Esophagus muscularis mucosa (tissue), 4 donors: ENCODE data around the gene RAB11FIP3.

ENCODE experiments used
- EP300 ChIP-seq: sonication (generic); formaldehyde crosslinking; IDR thresholded peaks from one replicate; pipeline ENCODE4 v1.6.1; 2017; ENCODE audit warnings: antibody characterized with exemption
- POLR2A ChIP-seq: fragments of 450-650 bp; IDR thresholded peaks from one replicate; pipeline ENCODE4 v1.6.1; 2017; ENCODE audit warnings: antibody characterized with exemption, moderate library complexity, mild to moderate bottlenecking, low read depth
- POLR2AphosphoS5 ChIP-seq, 2 donors: sonication (generic); formaldehyde crosslinking; IDR thresholded peaks; one replicate each; pipeline ENCODE4 v1.6.1; 2017; ENCODE audit warnings: antibody characterized with exemption in 2 of 2
- TF ChIP-seq, protein P1 (sequence below), 3 experiments: fragments of 200-600 bp in 2 of 3; fragments of 450-650 bp in 1 of 3; sonication (generic) in 2 of 3; IDR thresholded peaks; one replicate each; pipeline ENCODE4 v1.5.1; 2017 to 2019; ENCODE audit warnings: antibody characterized with exemption in 3 of 3, mild to moderate bottlenecking in 2 of 3, moderate library complexity in 1 of 3

DNA sequence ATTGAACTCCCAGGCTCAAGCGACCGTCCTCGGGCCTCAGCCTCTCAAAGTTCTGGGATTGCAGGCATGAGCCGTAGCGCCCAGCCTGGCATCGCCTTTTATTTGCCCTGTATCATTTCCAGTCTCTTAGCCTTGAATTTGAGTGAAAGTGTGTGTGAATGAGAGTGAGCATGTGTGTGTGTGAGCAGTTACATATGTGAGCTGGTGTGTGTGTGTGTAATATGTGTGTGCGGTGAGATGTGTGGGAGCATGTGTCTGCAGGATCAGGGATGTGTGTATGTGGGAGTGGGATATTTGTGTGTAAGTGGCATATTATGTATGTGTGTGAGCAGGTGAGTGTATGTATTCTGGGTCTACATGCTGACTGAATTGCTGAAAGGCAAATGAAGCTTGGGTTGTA lies 5.5 kb downstream of the RAB11FIP3 start:
- TF ChIP-seq POLR2A (no peak), POLR2AphosphoS5 (IDR thresholded peaks at IDR 0.05) (no peak), EP300 (no peak)
- TF ChIP-seq, protein P1, sequence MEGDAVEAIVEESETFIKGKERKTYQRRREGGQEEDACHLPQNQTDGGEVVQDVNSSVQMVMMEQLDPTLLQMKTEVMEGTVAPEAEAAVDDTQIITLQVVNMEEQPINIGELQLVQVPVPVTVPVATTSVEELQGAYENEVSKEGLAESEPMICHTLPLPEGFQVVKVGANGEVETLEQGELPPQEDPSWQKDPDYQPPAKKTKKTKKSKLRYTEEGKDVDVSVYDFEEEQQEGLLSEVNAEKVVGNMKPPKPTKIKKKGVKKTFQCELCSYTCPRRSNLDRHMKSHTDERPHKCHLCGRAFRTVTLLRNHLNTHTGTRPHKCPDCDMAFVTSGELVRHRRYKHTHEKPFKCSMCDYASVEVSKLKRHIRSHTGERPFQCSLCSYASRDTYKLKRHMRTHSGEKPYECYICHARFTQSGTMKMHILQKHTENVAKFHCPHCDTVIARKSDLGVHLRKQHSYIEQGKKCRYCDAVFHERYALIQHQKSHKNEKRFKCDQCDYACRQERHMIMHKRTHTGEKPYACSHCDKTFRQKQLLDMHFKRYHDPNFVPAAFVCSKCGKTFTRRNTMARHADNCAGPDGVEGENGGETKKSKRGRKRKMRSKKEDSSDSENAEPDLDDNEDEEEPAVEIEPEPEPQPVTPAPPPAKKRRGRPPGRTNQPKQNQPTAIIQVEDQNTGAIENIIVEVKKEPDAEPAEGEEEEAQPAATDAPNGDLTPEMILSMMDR (IDR thresholded peaks at IDR 0.05), result no peak
